RWPE2 (cell line): Measurements from ENCODE around the gene LY6G5C.

ENCODE experiments used
- ATAC-seq: fragments of 200-7000 bp; cut with Tn5 transposase; 3 replicates; pipeline ENCODE4 v1.9.1; 2021; ENCODE audit warnings: low read depth
- DNase-seq: peaks from one replicate; pipeline ENCODE4 v3.0.0-alpha.2; 2020; ENCODE audit warnings: low spot score
- H3K27ac ChIP-seq: fragments of 450-650 bp; 2 replicates; pipeline ENCODE4 v1.5.1; 2017; ENCODE audit warnings: mild to moderate bottlenecking; ENCODE audit not compliant: poor library complexity, severe bottlenecking
- H3K27me3 ChIP-seq: fragments of 250-450 bp; sonication (Bioruptor Pico); 2 replicates; pipeline ENCODE4 v1.5.1; 2021; ENCODE audit warnings: mild to moderate bottlenecking, moderate library complexity; ENCODE audit not compliant: insufficient read depth, poor library complexity, severe bottlenecking
- H3K36me3 ChIP-seq: fragments of 250-450 bp; sonication (Bioruptor Pico); 2 replicates; pipeline ENCODE4 v1.5.1; 2020; ENCODE audit warnings: low read depth, mild to moderate bottlenecking, moderate library complexity
- H3K4me1 ChIP-seq: fragments of 250-450 bp; sonication (Bioruptor Pico); 2 replicates; pipeline ENCODE4 v1.5.1; 2021; ENCODE audit warnings: mild to moderate bottlenecking, moderate library complexity; ENCODE audit not compliant: insufficient read depth, poor library complexity, severe bottlenecking
- H3K4me3 ChIP-seq: fragments of 250-450 bp; sonication (Bioruptor Pico); 2 replicates; pipeline ENCODE4 v1.5.1; 2021; ENCODE audit warnings: mild to moderate bottlenecking, moderate library complexity; ENCODE audit not compliant: severe bottlenecking
- H3K9me3 ChIP-seq: fragments of 250-450 bp; sonication (Bioruptor Pico); 2 replicates; pipeline ENCODE4 v1.5.1; 2021; ENCODE audit warnings: mild to moderate bottlenecking, moderate library complexity; ENCODE audit not compliant: severe bottlenecking
- TF ChIP-seq, protein P1 (sequence below): fragments of 450-650 bp; IDR thresholded peaks from one replicate; pipeline ENCODE4 v1.5.1; 2017; ENCODE audit warnings: mild to moderate bottlenecking, moderate library complexity; ENCODE audit not compliant: poor library complexity, severe bottlenecking

The LY6G5C gene

GRCh38 chr6:31680226-31681134 is at the start of gene LY6G5C:
Gene LY6G5C (minus strand): TSS chr6:31681067. CDS start chr6:31680373, 694 bp downstream.
- no peaks in the 10 kb centered on the region for H3K9me3 ChIP-seq

DNA sequence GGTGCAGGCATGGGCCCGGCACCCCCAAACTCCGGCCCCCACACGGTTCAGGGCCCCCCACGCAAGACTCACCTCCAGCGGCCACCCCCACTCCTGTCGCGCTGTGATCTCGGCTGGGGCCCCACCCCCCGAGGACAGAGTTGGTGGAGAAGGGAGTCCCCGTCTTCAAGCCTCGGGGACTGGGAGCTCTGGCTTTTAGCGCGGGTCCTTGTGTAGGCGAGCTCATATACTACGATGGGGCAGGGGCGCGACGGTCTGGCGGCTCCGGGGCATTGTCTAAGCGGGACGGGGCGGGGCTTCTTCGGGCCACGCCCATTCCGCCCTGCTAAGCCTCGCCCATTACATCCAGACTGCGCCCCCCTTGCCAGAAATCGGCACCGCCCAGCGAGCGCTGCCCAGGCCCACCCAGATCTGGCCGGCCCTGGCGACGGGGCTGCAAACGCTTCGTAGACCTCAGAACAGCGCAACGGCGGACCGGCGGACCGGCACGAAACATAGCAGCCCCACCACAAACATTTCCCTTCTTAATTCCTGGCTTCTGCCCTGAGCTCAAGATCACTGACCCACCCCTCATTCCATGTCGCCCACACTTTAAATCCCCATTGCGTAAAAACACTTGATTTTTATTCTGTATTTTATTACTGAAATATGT is 49.2 kb upstream of the LY6G5C start:
- ATAC-seq = peak; percentile 61
- Histone ChIP-seq H3K27me3 (no peaks in the 10 kb centered on the region), H3K4me1 (peaks cover 13% of the 10 kb centered on the region), H3K36me3 (peaks cover 50% of the 10 kb centered on the region), H3K27ac (peak overlapping the region; percentile 63), H3K4me3 (peak overlapping the region; percentile 66), H3K9me3 (no peaks in the 10 kb centered on the region)
- DNase-seq = no peak
- TF ChIP-seq, protein P1, sequence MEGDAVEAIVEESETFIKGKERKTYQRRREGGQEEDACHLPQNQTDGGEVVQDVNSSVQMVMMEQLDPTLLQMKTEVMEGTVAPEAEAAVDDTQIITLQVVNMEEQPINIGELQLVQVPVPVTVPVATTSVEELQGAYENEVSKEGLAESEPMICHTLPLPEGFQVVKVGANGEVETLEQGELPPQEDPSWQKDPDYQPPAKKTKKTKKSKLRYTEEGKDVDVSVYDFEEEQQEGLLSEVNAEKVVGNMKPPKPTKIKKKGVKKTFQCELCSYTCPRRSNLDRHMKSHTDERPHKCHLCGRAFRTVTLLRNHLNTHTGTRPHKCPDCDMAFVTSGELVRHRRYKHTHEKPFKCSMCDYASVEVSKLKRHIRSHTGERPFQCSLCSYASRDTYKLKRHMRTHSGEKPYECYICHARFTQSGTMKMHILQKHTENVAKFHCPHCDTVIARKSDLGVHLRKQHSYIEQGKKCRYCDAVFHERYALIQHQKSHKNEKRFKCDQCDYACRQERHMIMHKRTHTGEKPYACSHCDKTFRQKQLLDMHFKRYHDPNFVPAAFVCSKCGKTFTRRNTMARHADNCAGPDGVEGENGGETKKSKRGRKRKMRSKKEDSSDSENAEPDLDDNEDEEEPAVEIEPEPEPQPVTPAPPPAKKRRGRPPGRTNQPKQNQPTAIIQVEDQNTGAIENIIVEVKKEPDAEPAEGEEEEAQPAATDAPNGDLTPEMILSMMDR = no peak

More at GRCh38 chr6:31680226-31681134, at the start of gene LY6G5C:
- Histone ChIP-seq H3K36me3 (no peaks in the 10 kb centered on the region), H3K27me3 (no peaks in the 10 kb centered on the region), H3K4me1 (no peaks in the 10 kb centered on the region), H3K4me3 (peak within 1 kb of the TSS; percentile 33), H3K27ac (peak within 1 kb of the TSS; percentile 52)
- ATAC-seq = peak; percentile 77
- TF ChIP-seq, protein P1 = peak; percentile 79
- no peak for DNase-seq

GRCh38 chr6:31729515-31729978 is 48.7 kb upstream of the LY6G5C start:
- DNase-seq (peak; percentile 89), ATAC-seq (peak; percentile 81)
- Histone ChIP-seq H3K36me3 (peaks cover 44% of the 10 kb centered on the region), H3K27ac (peak overlapping the region; percentile 63), H3K4me3 (peak overlapping the region; percentile 66), H3K4me1 (peaks cover 12% of the 10 kb centered on the region), H3K27me3 (no peaks in the 10 kb centered on the region), H3K9me3 (no peaks in the 10 kb centered on the region)
- TF ChIP-seq, protein P1 = peak; percentile 85

DNA sequence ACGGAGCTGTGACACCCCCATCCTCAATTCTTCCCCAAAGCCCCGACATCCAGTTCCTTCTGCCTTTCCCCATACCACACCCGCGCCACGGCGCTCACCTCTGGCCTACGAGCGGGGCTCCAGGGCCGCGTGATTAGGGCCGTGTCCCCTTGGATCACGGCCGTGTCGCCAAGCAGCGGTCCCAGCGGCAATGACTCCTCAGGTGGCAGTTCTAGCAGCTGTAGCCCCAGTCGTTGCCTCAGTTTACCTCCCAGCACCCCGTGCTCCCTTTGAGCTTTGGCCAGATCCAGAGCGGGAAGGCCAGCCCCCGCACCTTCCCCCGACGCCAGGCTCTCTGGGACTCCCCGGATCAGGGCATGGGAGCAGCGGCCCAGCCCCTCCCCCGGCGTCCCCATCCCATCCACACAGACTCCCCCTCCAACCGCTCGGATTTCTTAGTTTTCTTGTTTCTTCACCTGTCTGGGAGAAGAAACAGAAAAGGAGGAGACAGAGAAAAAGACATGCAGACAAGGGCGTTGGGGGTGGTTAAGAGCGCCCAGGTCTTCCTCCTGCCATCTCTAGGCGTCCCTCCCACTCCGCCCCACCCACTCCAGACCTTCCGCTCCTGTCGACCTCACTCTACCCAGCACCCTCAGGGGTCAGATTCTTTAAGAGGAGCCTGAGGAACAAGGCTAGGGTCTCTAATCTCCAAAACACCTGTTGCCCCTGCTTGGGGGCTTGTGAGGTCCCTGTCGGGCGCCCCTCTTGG is 48.1 kb upstream of the LY6G5C start, which contains the start of gene DDAH2:
TSS of gene DDAH2 (minus strand) at position 533 of the 748 bp plus-strand sequence. CDS start at position 395, 138 bp downstream.
- peaks cover 6% of the 10 kb centered on the region for H3K4me1 ChIP-seq
- TF ChIP-seq, protein P1 = no peak
- H3K36me3 ChIP-seq = peaks cover 38% of the 10 kb centered on the region
- ATAC-seq (peak; percentile 29), DNase-seq (no peak)
- peak within 1 kb of the TSS; percentile 63 for H3K27ac ChIP-seq
- H3K4me3 ChIP-seq = peak within 1 kb of the TSS; percentile 66
- no peaks in the 10 kb centered on the region for H3K27me3 ChIP-seq
- no peaks in the 10 kb centered on the region for H3K9me3 ChIP-seq
